HEK293 (cell line): ENCODE measurements around the gene AHCTF1.

Experiments used
- BCL11A ChIP-seq: fragments of 450-650 bp; formaldehyde crosslinking; IDR thresholded peaks from 2 replicates; pipeline ENCODE4 v1.5.1; 2016; ENCODE audit warnings: low read depth, missing biosample characterization, missing genetic modification characterization
- CTCF ChIP-seq: fragments of 450-650 bp; formaldehyde crosslinking; IDR thresholded peaks from 2 replicates; pipeline ENCODE4 v1.5.1; 2016; ENCODE audit warnings: missing biosample characterization, missing genetic modification characterization
- ZBTB8A ChIP-seq: fragments of 450-650 bp; formaldehyde crosslinking; IDR thresholded peaks from 2 replicates; pipeline ENCODE4 v1.5.1; 2016; ENCODE audit warnings: missing biosample characterization, missing genetic modification characterization
- ZFP3 ChIP-seq: fragments of 450-650 bp; formaldehyde crosslinking; IDR thresholded peaks from 2 replicates; pipeline ENCODE4 v1.5.1; 2016; ENCODE audit warnings: low read depth, missing biosample characterization, missing genetic modification characterization
- ZNF202 ChIP-seq: fragments of 450-650 bp; formaldehyde crosslinking; IDR thresholded peaks from 2 replicates; pipeline ENCODE4 v1.5.1; 2016; ENCODE audit warnings: missing biosample characterization, missing genetic modification characterization, borderline replicate concordance
- ZNF211 ChIP-seq: fragments of 450-650 bp; formaldehyde crosslinking; IDR thresholded peaks from 2 replicates; pipeline ENCODE4 v1.5.1; 2016; ENCODE audit warnings: low read depth, missing biosample characterization, missing genetic modification characterization
- ZNF214 ChIP-seq: fragments of 450-650 bp; formaldehyde crosslinking; IDR thresholded peaks from 2 replicates; pipeline ENCODE4 v1.5.1; 2017; ENCODE audit warnings: missing biosample characterization, mild to moderate bottlenecking, missing genetic modification characterization, borderline replicate concordance
- ZNF274 ChIP-seq, 2 experiments: fragments of 200-500 bp in 1 of 2; fragments of 450-650 bp in 1 of 2; sonication (Bioruptor generic) in 1 of 2; formaldehyde crosslinking in 1 of 2; IDR thresholded peaks; 2 replicates each; pipeline versions ENCODE4 v1.5.1 to v1.6.1; 2014 to 2016; ENCODE audit warnings: borderline replicate concordance in 1 of 2, inconsistent platforms in 1 of 2, low read length in 1 of 2, missing biosample characterization in 1 of 2, missing genetic modification characterization in 1 of 2
- ZNF37A ChIP-seq: fragments of 450-650 bp; IDR thresholded peaks from 2 replicates; pipeline ENCODE4 v1.5.1; 2018; ENCODE audit warnings: missing biosample characterization, missing genetic modification characterization
- ZNF558 ChIP-seq: fragments of 450-650 bp; formaldehyde crosslinking; IDR thresholded peaks from 2 replicates; pipeline ENCODE4 v1.5.1; 2016; ENCODE audit warnings: missing biosample characterization, missing genetic modification characterization
- ZNF580 ChIP-seq: fragments of 450-650 bp; formaldehyde crosslinking; IDR thresholded peaks from 2 replicates; pipeline ENCODE4 v1.5.1; 2016; ENCODE audit warnings: missing biosample characterization, missing genetic modification characterization
- ZNF664 ChIP-seq: fragments of 450-650 bp; formaldehyde crosslinking; IDR thresholded peaks from 2 replicates; pipeline ENCODE4 v1.5.1; 2016; ENCODE audit warnings: missing biosample characterization, missing genetic modification characterization
- ZNF776 ChIP-seq: fragments of 450-650 bp; formaldehyde crosslinking; IDR thresholded peaks from 2 replicates; pipeline ENCODE4 v1.5.0; 2017; ENCODE audit warnings: missing biosample characterization, missing genetic modification characterization, borderline replicate concordance

- TF ChIP-seq ZNF776 (no peak), ZNF274 (IDR thresholded peaks at IDR 0.05; ENCODE audit: low read length) (no peak), ZNF274 (tag by site-specific recombination; IDR thresholded peaks at IDR 0.05; ENCODE audit: borderline replicate concordance) (no peak), ZFP3 (tag by site-specific recombination) (no peak), ZNF37A (tag by site-specific recombination) (no peak), ZNF202 (tag by site-specific recombination) (no peak), CTCF (tag by site-specific recombination) (no peak), ZNF211 (tag by site-specific recombination) (no peak), ZNF580 (tag by site-specific recombination) (no peak), BCL11A (tag by site-specific recombination) (no peak), ZNF558 (tag by site-specific recombination) (no peak), ZNF664 (tag by site-specific recombination) (no peak), ZBTB8A (no peak), ZNF214 (tag by site-specific recombination) (no peak)
Observed at GRCh38 chr1:246809473-246809872, 122.3 kb downstream of the AHCTF1 start.
